ENCODE results near the gene ZSWIM8.

ZSWIM8 gene

DNA sequence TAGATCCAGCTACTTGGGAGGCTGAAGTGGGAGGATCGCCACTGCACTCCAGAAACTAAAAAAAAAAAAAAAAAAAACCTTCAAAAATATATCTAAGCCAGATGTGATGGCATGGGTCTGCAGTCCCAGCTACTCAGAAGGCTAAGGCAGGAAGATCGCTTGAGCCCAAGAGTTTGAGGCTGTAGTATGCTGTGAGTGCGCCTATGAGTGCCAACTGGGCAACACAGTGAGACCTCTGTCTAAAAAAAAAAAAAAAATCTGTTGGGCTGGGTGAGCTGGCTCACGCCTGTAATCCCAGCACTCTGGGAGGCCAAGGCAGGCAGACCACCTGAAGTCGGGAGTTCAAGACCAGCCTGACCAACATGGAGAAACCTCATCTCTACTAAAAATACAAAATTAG is 6.4 kb upstream of the ZSWIM8 start:
- TF ChIP-seq, protein P1, sequence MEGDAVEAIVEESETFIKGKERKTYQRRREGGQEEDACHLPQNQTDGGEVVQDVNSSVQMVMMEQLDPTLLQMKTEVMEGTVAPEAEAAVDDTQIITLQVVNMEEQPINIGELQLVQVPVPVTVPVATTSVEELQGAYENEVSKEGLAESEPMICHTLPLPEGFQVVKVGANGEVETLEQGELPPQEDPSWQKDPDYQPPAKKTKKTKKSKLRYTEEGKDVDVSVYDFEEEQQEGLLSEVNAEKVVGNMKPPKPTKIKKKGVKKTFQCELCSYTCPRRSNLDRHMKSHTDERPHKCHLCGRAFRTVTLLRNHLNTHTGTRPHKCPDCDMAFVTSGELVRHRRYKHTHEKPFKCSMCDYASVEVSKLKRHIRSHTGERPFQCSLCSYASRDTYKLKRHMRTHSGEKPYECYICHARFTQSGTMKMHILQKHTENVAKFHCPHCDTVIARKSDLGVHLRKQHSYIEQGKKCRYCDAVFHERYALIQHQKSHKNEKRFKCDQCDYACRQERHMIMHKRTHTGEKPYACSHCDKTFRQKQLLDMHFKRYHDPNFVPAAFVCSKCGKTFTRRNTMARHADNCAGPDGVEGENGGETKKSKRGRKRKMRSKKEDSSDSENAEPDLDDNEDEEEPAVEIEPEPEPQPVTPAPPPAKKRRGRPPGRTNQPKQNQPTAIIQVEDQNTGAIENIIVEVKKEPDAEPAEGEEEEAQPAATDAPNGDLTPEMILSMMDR (IDR thresholded peaks at IDR 0.05), result no peak

DNA sequence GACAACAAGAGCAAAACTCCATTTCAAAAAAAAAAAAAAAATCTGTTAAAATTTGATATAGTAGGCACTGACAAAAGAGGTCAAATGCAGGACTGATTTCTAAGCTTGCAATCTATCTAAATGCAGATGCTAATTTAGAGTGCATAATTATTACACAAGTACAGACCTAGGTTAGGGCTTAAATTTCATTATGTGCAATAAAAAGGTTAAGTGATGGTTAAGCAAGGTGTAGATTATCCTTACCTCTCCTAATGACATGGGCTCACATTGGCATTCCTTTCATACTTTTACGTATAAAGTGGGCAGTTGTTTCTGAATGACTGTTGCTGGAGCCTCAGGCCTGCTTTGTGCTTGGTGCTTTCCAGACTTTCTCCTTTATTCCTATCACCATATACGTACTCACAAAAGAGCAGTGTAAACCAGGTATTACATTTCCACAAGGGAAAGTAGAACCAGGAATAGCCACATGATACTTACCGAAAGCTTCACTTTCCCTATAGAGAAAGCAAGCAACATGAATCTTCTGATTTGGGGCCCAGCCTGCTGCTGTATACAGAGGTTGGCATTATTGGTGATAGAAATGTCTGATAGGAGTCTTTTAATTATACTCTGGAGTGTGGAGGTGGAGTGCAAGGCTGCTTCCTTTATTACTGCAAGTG is 5.7 kb upstream of the ZSWIM8 start:
- TF ChIP-seq, protein P1 (IDR thresholded peaks at IDR 0.05), result no peak

DNA sequence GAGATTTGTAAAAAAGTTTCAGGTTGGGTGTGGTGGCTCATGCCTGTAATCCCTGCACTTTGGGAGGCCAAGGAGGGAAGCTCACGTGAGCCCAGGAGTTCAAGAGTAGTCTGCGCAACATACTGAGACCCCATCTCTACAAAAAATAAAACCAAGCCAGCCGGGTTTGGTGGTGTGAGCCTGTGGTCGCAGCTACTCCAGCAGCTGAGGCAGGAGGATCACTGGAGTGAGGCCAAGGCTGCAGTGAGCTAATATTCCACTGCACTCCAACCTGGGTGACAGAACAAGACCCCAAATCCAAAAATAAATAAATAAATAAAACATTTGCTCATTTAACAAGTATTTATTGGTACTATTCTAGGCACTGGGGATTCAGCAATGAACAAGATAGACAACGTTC is 5.1 kb upstream of the ZSWIM8 start:
- TF ChIP-seq, protein P1 (IDR thresholded peaks at IDR 0.05), result no peak

DNA sequence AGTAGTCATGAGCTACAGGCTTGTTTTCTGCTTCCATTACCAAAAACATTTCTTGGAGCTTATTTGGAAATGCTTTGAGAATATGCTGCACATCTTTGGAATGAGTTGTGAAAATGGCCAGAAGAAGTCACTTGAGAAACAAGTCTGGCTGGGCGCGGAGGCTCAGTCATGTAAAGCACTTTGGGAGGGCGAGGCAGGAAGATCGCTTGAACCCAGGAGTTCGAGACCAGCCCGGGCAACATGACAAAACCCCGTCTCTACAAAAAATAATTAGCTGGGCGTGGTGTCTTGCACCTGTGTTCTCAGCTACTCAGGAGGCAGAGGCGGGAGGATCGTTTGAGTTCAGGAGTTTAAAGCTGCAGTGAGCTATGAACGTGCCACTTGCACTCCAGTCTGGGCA is 4.4 kb upstream of the ZSWIM8 start:
- TF ChIP-seq, protein P1 (IDR thresholded peaks at IDR 0.05), result no peak

DNA sequence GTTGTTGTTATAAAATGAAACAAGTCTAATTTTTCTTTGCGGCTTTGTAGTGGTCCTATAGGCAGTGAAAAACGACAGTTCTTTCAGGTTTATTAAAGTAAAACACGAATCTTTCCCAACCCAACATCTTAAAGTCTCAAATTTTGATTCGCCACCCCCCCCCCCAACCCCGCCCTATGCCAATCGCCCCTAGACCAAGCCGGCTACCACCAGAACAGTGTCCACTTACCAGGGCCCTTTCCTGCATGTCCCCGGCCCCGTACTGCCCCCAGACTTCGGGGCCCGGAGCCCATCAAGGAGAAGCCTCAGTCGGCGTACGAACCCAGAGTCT is 3.9 kb upstream of the ZSWIM8 start:
- TF ChIP-seq, protein P1 (IDR thresholded peaks at IDR 0.05), result no peak

DNA sequence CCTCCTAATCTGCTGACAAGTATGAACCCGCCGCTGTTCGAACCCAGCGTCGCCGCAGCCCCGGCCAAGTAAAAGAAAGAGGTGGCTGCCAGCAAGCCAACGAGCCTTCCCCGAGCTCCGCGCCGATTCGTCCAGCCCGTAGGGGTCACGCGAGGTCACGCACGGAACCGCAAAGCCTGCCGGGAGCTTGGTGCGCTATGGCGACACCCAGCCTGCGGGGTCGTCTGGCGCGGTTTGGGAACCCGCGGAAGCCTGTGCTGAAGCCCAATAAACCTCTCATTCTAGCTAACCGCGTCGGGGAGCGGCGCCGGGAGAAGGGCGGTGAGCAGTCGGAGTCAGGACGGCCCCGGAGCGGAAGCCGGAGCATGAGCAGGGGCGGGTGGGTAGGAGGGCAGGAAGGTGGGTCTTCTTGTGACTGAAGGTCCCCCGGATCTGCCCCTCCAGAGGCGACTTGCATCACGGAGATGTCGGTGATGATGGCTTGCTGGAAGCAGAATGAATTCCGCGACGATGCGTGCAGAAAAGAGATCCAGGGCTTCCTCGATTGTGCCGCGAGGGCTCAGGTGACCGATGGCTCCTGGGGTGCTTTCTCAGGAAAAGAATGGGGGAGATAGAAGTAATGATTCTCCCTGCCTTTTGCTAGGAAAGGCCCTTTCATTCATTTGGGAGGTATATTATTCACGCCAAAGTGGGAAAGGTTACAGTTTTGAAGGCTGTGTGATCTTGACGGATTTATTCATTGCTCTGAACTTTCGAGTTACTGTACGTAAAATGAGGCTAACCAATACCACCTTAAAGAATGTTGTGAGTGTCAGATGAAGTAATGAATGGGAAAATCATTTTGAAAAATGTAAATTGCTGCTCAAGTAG is 3.3 kb upstream of the ZSWIM8 start, which contains the start of gene CHCHD1:
Gene CHCHD1, plus strand, starts transcription at position 170 of the 870 bp plus-strand sequence. Its CDS starts 28 bp downstream, at position 198.
- TF ChIP-seq, protein P1 (IDR thresholded peaks at IDR 0.05), result no peak

DNA sequence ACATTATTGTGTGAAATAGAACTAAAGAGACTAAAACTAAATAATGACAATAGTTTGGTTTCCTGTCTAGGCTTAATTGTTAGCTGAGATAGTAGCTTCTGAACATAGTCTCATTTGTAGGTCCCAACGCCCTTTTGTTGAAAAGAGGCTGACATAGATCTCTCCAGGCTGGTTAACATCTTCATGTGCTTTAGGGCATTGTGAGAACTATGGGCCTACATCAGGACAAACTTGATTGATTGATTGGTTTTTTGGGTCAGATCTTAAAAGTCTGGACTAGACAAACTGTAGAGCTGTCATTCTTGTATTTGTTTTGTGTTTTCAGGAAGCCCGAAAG is 2.7 kb upstream of the ZSWIM8 start:
- TF ChIP-seq, protein P1 (IDR thresholded peaks at IDR 0.05), result no peak

All from LNCAP (cell line).